Measurements from ENCODE around the gene CD47.

CD47 gene

DNA sequence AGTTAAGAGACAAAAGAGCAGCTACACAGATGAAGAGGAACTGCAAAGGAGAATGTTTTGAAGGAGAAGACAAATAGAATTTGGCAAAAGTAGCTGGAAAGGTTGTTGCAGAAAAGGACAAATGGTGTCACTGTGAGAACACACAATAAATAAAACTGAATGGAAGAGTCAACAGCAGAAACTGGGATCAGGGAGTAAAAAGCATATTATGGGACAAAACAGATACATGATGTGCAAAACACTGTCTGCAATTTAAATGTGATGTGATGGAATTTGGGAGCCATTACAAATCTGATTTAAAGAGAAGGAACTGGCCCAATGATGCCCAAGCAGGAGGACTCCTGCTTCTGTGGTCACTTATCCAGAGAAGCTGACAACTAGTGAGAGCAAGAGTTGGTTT lies 46.1 kb downstream of the CD47 start:
- DNase-seq, result no peak

GRCh38 chr3:108042300-108042699 lies 48.5 kb downstream of the CD47 start:
- DNase-seq, result no peak

- no peak for DNase-seq
Measured at GRCh38 chr3:108041253-108041652, 49.6 kb downstream of the CD47 start.

DNA sequence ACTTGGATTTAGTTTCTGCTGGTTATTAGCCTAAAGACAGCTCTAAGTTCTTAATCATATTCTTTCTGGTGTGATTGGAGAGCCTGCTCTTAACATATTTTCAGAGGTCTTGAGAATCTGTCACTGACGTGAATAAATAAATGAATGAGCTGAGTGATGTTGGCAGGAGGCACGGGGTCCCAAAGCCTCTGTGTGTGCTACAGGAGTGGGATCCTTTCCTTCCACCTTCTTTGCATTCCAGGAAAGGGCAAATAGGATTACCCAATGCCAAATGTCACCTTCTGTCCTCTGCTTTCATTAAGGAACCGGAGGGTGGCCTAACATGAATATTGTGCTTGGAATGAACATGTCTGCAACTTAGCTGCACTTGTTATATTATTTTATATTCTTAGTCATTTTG lies 53.1 kb downstream of the CD47 start:
- no peak for DNase-seq

DNA sequence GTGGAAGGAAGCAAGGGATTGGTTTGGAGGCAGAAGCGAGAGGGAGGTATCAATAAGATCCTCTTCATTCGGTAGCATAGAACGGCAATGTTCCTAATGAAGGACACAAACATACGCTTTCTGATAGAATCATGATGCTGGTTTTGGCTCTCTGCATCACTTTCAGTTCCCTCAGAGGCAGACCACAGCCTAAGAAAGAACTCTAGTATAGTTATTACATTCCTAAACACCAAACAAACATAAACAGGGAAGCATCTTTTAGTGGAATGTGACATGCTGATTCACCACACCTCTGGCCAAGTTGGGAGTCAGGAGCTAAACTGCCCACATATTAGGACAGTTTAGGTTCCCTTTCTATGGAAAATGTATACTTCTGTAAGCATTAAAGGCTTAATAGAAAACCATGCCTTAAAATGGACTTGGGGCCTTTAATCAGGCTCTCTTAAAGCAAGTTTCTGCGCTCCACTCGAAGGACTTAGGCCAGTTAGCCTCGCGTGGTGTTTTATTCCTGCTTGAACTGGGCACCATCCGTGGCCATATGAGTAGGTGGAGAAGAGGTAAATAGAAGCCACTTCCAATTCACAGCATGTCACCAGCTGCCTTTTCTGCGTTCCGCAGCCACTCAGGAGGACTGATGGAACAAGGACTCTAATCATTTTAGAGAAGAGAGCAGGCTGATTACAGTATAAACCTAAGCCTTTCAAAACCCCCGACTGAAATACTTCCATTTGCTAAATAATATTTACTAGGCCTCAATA lies 53.7 kb downstream of the CD47 start:
- DNase-seq, result peak; percentile 87

DNA sequence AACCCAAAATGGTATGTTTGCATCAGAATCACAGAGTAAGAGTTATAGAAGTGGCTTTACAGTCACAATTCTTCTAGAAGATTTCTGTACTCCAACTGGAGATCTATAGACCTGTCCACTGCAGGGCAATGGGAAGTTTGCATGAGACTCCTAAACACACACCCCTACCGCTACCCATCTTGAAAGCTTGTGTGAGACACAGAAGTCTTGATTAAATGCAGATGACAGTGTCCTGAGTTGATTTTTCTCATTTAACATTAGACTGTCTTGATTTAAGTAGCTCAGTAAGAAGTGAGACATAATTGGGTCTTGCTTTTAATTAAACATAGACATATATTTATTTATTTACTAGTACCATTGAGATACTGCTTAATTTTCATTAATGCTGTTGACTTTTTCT lies 54.4 kb downstream of the CD47 start:
- no peak for DNase-seq

DNA sequence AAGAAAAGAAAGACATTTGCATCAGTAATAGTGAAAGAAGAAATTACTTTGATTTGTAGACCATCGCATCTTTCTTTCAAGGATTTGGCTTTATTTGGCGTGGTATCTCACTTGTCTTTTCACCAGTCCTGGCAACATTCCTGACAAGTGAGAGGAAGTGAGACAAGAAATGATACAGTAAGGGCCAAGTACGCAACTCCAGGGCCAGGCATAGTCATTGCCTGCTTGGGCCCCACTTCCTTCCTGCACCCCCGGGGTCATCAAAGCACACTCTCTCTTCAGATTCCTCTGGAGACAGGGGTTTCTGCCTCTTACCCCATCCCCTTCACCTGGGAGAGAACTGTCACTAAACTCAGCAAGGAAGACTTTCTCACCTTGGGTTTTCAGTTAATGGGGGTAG lies 55.1 kb downstream of the CD47 start:
- DNase-seq, result no peak

DNA sequence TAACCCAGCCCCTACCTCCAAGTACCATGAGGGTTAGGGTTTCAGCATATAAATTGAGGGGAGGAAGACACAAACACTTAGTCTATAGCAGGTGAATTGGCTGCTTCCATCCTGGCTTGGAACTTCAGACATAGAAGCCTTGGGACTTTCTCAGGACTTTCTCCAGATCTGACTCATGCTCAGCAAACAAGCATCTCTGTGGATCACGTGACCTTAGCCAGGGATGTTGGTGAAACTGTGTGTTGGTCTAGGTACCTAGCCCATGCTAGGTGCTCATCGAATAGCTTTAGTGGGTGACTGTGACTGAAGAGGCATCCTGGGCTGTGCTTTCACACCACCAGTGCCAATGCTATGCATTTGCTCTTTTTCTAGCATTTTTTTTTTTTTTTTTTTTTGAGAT lies 58.9 kb downstream of the CD47 start:
- DNase-seq, result no peak

- DNase-seq, result no peak
Measured at GRCh38 chr3:108030960-108031359, 59.9 kb downstream of the CD47 start.

GRCh38 chr3:108029466-108029865 lies 61.4 kb downstream of the CD47 start:
- DNase-seq, result no peak

DNA sequence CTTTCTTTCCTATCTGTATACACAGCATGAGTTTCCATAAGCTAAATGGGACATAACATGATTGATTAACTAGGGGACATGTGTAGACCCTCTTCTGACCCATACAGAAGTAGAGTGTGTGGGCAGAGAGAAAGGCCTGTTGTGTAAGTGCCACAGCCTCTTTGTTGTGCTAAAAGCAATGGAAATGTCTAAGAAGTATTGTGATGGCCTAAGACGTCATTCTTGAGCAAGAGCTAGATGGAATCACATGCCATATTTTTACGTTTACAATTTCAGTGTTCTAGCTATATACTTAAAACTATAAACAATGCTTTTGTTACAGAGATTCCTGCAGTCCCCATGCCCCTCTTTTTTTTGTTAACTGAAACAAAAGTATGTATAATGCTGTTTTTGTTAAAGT lies 61.9 kb downstream of the CD47 start:
- DNase-seq, result no peak

DNA sequence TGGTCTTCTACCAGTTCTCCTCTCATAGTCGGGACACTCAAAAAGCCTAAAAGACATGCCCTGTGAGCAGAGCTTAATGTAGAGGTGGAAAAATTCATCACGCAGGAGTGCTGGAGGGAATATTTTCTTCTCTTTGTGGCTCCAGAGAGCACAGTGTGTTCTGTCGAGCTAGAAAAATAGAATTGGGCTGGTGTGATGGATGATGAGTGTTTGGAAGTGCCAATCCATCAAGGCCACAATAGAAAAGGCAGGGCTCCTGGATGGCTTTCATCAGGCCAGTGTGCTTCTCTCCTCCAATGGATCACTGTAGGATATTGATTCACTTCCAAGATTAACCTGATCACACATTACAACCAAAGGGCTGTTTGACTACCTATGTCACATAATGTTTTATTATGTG lies 65.7 kb downstream of the CD47 start:
- DNase-seq, result no peak

DNA sequence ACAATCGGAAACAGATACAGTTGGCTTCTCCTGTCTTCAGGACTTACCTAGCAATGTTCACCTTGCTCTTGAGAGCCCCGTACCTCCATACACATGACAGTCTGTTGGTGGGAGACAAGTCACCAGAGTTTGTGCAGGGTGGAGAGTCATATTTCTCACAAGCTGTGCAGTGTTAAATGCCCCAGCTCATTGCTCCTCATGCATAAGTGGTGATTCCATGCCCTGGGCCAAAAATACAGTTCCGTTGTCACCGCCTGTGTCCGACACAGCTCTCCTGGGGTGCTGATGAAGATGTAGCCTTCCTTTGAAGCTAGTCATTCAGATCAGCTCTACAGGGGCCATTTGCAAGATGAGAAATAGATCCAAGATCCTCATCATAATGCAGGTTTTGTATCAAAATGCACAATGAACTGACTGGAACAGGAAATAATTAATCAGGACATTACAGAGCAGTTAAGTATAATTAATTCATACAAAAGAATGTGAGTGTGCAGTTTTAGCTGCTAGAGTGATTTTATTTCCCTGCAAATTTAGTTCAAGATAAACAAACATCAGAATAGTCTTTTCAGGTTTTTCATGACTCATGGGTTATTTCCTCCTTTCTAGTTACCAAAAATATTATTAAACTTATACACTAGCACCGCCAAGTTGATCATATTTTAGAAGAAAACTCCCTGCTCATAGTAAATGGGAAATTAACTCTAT lies 66.5 kb downstream of the CD47 start:
- no peak for DNase-seq

DNA sequence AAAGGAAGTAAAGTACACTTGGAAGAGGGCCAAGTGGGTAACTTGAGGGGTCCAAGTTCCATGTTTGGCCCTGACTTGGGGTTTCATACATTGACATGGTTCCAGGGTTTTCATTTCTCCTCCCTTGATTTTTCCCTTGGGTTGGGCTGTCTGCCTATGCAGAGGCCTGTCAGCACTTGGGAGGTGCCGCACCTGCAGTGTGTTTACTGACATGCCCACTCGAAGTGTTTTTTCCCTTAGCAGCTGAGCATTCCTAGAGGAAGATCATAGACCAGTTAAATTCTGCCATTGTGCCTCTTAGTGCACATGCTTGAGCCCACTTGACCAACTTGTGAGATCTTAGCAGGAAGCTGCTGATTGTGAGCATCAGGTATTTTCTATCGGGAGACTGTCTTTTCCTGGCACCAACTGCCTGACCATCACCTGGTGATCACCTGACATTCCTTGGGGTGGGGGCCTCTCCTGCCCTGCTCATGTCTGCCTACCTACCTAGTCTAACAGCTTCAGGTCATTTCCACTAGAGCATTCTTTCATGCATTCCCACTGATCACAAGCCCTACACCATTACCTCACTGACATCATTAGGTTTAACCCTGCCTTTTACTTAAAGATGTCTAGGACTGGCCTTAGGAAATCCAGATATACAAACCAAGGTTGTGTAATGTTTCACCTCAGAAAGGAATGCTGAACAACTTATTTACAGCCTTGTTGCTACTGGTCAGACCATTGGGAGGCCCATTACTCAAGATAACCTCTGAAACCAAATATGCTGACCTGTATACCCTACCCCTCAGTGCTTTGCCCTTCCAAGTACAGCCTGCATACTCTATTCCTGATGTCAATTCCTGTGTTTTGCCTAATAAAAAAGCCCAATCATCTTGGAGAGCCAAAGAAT lies 68.3 kb downstream of the CD47 start:
- DNase-seq, result peak; percentile 95

DNA sequence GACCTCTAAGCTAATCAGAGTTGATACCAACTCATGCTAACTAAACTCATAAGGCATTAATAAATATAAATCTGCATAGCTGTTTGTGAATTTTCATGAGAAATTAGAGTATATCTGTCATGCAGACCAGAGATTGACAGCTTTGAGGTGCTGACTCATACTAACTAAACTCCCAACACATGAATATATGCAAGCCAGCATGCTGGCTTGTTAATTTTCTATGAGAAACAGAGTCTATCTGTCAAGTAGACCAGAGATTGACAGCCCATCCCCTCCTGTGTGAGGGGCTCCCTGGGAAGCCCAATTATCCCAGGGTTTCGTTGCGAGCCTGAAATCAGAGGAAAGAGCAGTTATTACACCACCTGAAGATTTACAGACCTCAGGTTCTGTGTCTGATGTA lies 69.3 kb downstream of the CD47 start:
- no peak for DNase-seq

DNA sequence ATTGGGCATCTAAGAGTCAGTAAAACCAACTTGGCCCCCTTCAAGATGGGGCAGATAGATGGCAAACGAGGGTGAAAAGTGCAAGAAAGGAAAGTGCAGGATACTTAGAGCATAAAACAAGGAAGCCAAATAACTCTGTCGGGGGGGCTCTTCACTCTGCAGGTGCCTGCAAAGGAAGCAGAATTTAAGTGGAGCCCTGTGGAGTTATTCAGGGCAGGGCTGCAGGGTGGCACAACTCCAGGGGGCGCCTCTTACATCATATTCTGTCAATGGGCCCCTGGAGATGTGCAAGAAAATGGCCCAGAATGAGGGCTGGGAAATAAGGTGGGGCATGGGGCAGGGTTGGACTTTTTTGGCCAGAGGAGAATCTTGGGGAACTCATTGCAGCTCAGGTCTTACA lies 69.7 kb downstream of the CD47 start:
- DNase-seq, result no peak

GRCh38 chr3:108018552-108018951 lies 72.3 kb downstream of the CD47 start:
- no peak for DNase-seq

- peak; percentile 91 for DNase-seq
Measured at GRCh38 chr3:108017587-108017986, 73.2 kb downstream of the CD47 start.

DNA sequence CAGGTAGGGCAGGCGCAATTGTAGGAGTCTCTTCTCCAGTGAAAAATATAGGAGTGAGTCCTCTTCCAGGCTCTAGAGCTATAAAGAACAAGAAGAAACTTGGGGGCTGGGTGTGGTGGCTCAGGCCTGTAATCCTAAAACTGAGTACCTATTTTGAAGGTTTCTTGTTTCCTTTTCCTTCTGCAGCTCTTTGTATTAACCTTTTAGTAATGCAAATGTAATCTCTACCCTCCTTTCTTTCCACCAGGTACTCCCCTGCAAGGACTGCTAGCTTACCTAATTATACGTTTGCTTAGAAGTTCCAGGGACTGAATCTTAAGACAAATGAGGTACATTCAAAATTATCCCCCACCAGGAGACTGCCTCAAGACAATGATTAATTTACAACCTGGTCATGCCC lies 75.9 kb downstream of the CD47 start:
- no peak for DNase-seq

DNA sequence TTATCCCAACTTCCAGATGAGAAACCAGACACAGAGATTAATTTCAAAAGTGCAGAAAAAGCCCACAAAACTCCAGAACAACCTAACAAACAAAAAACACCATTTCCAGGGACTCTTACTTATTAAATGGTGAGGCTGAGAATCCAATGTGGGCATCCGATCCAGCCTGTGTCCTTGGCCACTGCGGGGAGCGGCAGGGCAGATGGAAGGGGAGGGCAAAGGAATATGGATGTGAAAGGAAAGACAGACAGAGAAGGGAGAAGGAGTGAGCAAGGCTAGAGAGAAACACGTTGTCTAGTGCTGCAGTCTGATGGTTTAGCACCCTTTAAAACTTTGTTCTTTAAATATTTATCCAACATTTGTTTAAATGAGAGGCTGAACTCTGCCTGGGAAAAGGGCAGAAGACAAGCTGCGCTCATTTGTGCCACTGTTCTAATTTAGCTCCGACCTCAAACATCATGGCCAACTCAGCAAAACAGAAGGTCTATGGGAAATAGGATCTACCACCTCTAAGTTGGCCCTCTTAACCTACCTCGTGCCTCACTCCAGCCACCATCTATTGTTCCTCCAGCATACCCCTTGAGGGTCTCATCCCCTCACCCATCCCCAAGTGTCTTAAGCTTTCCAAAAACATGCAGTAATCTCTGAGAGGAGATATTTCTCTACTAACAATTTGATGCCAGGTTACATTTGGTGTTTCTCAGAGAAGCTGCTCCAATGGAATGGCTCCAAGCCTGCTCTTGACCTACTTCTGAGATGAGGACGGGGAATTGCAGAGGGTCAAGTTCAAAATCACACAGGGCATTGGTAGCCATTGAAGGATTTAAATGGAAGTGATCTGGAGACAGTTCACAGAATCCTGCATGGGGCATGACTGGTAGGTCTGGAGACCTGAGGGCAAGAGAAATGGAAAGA lies 77.4 kb downstream of the CD47 start:
- DNase-seq, result no peak

GRCh38 chr3:108012304-108012703 lies 78.5 kb downstream of the CD47 start:
- no peak for DNase-seq

GRCh38 chr3:108011616-108012015 lies 79.2 kb downstream of the CD47 start:
- DNase-seq, result no peak

Measured in DMS79 treated with DMSO at 0.1 percent for 48 hours (cell line).